ENCODE data around the gene TAS2R4.
A peak's percentile ranks its signal among the peaks of the same experiment; 100 is the strongest.
"Not testable (repeated sequence)": the region's sequence is repeated elsewhere in the genome, so short reads cannot be mapped to it uniquely, and the experiment has no call there.

TAS2R4 gene

GRCh38 chr7:141776374-141776773 lies at the start of gene TAS2R4:
Gene TAS2R4 (plus strand): TSS chr7:141776674. CDS start chr7:141778489, 1,815 bp downstream.
- no peak for DNase-seq (ENCODE audit: low read depth in 3 of 3, low spot score in 1 of 3)

DNA sequence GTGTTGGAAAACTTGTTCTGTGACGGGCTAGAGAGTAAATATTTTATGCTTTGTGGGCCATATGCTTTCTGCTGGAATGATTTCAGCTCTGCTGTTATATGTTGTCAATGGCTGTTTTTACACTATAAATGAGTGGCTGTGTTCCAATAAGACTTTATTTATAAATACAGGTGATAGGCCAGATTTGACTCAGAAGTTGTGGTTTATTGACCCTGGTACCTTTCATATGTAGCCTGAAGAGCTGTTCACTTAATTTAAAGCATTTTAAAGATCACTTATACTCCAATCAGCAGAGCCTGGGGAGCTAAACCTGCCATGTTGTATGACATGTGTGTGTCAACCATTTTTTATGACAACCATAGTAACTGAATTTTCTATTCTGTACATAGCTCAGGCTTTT lies 47.5 kb upstream of the TAS2R4 start:
- no peak for DNase-seq (ENCODE audit: low read depth in 3 of 3, low spot score in 1 of 3)

DNA sequence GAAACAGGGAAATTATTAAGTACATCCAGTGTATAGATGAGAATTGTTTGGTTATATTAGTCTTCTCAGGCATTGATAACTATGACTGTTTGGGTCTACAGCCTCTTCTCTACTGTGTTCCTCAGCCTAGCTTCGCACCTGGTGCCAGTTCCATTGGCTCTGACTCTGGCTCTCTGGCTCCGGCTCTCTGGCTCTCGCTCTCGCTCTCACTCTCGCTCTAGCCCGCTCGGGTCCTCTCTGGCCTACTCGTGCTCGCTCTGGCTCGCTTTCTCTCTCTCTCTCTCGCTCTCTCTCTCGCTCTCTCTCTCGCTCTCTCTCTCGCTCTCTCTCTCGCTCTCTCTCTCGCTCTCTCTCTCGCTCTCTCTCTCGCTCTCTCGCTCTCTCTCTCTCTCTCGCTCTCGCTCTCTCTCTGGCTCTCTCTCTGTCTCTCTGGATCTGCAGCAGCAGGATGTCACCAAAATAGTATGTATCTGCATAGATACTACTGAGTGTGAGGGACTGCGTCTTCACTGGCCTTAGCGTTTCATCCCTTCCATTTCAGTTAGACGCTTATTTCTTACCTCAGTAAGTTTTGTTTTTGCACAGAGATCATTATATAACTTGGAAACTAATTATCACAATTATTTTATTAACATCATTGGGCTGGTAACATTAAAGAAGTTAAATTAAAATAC lies 44.9 kb upstream of the TAS2R4 start:
- DNase-seq (ENCODE audit: low read depth in 3 of 3, low spot score in 1 of 3): no peak

DNA sequence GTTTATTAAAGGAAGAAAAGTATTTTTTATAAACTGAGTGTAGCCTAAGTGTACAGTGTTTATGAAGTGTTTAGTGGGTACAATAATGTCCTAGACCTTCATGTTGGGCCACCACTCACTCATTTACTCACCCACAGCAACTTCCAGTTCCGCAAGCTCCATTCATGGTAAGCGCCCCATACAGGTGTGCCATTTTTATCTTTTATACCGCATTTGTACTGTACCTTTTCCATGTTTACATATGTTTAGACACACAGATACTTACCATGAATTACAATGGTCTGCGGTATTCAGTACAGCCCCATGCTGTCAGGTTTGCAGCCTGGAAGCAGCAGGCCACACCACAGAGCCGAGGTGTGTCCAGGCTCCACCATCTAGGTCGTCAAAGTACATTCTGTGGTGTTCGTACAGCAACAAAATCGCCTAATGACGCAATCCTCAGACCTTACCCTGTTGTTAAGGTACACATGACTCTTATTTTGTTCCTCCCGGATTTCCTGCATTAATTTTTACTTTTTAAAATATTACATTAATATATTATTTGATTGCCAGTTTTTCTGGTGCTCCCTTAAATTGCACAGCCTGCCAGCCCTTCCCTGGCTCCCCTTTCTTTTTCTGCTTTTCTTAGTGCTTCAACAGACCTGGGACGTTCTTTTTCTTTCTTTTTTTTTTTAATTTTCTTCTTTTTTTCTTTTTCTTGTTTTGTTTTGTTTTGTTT lies 39.2 kb upstream of the TAS2R4 start:
- DNase-seq (ENCODE audit: low read depth in 3 of 3, low spot score in 1 of 3): no peak

- peak; percentile 68 to 81 (median 76) for DNase-seq (ENCODE audit: low read depth in 3 of 3, low spot score in 1 of 3)
These were observed 38.5 kb upstream of the TAS2R4 start, which contains the start of gene SSBP1 for GRCh38 chr7:141737836-141738591. Gene SSBP1 (plus strand): TSS chr7:141738358. CDS start chr7:141739167, 809 bp downstream.

DNA sequence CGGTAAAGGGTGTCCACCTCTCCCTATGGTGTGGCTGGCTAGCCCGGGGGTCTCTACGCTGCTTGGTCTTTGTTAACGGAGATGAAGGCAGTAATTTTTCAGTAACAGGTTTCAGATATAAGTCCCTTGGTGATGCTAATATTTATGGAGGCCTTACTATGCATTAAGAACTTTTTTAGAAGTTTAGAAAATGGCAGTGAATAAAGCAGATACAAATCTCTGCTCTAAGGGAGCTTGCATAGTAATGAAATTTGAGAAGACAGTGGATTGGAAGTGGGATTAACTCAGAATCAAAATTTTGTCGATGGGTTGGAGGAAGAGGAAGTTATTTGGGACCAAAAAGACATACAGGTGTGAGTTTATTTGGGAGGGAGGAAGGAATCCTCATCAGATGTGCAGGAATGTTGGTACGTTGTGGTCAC lies 37.9 kb upstream of the TAS2R4 start:
- DNase-seq (ENCODE audit: low read depth in 3 of 3, low spot score in 1 of 3): no peak

GRCh38 chr7:141739250-141739649 lies 37.2 kb upstream of the TAS2R4 start:
- no peak for DNase-seq (ENCODE audit: low read depth in 3 of 3, low spot score in 1 of 3)

DNA sequence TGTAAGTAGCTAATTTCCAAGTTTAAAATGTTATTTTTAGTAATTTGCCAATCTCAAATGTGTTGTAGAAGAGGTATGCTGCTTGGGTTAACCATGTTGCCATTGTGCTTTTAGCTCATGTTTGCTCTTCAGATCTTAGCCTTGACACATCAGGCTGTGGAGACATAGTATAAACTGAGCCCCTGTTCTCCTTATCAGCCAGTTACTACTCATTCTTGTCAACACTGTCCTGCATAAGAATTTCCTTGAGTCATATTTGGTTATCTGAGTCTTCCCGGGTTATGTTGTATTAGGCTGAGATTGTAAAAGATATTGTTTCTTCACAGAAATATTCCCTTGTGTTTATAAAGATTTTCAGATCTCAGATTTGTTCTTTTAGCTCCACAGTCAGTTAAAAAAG lies 34.2 kb upstream of the TAS2R4 start:
- no peak for DNase-seq (ENCODE audit: low read depth in 3 of 3, low spot score in 1 of 3)

DNA sequence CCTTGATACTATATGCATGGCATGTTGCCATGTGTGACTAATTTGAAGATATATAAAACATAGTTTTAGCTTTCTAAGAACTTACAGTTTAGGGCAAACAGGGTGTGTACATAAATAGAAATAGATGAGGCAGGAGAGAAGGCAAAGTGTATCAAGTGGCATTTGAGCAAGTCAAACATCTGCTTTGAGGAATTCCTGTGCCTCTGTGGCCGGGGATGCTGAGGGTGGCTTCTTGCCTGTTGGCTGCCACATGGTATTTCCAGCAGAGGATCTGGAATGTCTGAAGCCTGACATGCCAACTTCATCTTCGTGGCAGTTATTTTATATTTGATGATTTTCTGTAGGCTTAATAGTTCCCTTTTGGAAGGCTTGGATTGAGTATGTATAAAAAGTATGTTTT lies 32.3 kb upstream of the TAS2R4 start:
- no peak for DNase-seq (ENCODE audit: low read depth in 3 of 3, low spot score in 1 of 3)

DNA sequence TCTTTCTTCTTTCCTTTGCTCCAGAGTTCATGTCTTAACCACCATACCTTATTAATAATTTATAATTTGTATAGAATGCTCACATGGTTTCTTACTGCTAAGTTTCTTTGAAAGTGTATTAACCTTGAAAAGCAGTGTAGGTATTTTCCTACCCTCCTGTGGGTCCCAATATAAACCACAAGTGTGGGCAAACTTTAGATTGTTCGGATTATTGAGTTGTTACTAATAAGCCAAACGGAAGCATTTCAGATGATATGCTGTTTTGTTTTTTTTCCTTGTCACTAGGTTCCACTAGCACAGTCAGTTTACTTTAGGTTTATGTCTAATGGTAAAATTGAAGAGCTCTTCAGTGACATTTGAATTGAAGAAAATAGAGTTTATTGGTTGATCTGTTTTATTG lies 28.1 kb upstream of the TAS2R4 start:
- DNase-seq (ENCODE audit: low read depth in 3 of 3, low spot score in 1 of 3): no peak

DNA sequence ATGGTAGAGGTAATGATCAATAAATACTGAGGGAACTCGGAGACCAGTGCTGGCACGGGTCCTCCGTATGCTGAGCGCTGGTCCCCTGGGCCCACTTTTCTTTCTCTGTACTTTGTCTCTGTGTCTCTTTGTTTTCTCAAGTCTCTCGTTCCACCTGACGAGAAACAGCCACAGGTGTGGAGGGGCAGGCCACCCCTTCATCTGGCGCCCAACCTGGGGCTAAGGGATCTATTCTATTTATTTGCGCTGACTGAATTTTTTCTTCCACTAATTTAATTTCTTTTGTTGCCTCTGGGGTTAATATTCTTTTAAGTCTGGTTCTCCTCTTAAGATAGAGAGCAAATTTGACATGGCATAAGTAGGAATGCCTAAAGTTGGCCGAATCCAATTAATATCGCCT lies 24.6 kb upstream of the TAS2R4 start:
- not testable (repeated sequence) for DNase-seq (ENCODE audit: low read depth in 3 of 3, low spot score in 1 of 3)

GRCh38 chr7:141752634-141753033 lies 23.8 kb upstream of the TAS2R4 start:
- DNase-seq (ENCODE audit: low read depth in 3 of 3, low spot score in 1 of 3): no peak

GRCh38 chr7:141754939-141755338 lies 21.5 kb upstream of the TAS2R4 start:
- no peak for DNase-seq (ENCODE audit: low read depth in 3 of 3, low spot score in 1 of 3)

- no peak for DNase-seq (ENCODE audit: low read depth in 3 of 3, low spot score in 1 of 3)
These were observed 12.7 kb upstream of the TAS2R4 start, which contains the start of gene TAS2R3 for GRCh38 chr7:141763797-141764196. Gene TAS2R3 (plus strand): TSS chr7:141764097. CDS start chr7:141764159, 62 bp downstream.

GRCh38 chr7:141770083-141770583 lies 6.3 kb upstream of the TAS2R4 start:
- DNase-seq (ENCODE audit: low read depth in 3 of 3, low spot score in 1 of 3): not testable (repeated sequence)

- DNase-seq (ENCODE audit: low read depth in 3 of 3, low spot score in 1 of 3): peak in 1 of 3 donors; percentile 2
These were observed 9.5 kb downstream of the TAS2R4 start for GRCh38 chr7:141785706-141786552.

DNA sequence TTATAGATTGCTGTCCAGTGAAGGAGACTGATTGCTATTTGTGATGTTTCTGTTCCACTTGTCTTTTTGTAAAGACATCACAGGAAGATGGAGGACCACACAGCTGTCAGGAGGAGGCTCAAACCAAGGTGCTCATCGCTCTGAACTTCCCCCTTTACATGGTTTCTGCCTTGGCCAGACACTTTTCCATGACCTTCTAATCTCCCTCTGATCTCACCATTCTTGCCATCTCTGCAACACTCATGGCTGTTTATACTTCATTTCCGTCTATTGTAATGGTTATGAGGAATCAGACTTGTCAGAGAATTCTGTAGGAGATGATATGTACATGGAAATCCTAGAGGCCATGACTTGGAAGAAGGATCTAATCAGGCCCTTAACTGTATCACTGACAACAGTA lies 11.8 kb downstream of the TAS2R4 start:
- no peak for DNase-seq (ENCODE audit: low read depth in 3 of 3, low spot score in 1 of 3)

GRCh38 chr7:141789917-141790316 lies 13.4 kb downstream of the TAS2R4 start, which contains the start of gene TAS2R5:
Gene TAS2R5 (plus strand): TSS chr7:141790217. CDS start chr7:141790362, 145 bp downstream.
- no peak for DNase-seq (ENCODE audit: low read depth in 3 of 3, low spot score in 1 of 3)

- DNase-seq (ENCODE audit: low read depth in 3 of 3, low spot score in 1 of 3): no peak
These were observed 16.1 kb downstream of the TAS2R4 start for GRCh38 chr7:141792526-141792925.

DNA sequence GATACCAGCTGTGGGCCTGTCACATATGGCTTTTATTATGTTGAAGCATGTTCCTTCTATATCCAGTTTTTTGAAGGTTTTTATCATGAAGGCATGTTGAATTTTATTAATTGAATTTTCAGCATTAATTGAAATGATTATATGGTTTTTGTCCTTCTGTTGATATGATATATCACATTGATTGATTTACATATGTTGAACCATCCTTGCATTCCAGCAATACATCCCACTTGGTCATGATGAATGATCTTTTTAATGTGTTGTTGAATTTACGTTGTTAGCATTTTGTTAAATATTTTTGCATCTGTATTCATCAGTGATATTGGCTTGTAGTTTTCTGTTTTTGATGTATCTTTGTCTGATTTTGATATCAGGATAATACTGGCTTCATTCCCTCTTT lies 43.6 kb downstream of the TAS2R4 start:
- DNase-seq (ENCODE audit: low read depth in 3 of 3, low spot score in 1 of 3): no peak

All from stimulated activated CD4-positive, alpha-beta T cell treated with anti-CD3 and anti-CD28 coated beads, TNF-alpha, amount 100 ng/mL, for 1 hour (primary cell).